NB4 (cell line): ENCODE data around the gene SCAMP3.
"Not testable (repeated sequence)": the region's sequence is repeated elsewhere in the genome, so short reads cannot be mapped to it uniquely, and the experiment has no call there.

Experiments used
- DNase-seq: peaks from one replicate; pipeline ENCODE4 v3.0.0; 2010; ENCODE audit warnings: low read depth
- H3K4me3 ChIP-seq: one replicate; pipeline ENCODE4 v1.5.1; 2011; ENCODE audit warnings: mild to moderate bottlenecking, low read depth, low read length, moderate library complexity
- MAX ChIP-seq: IDR thresholded peaks from 2 replicates; pipeline ENCODE4 v1.6.1; 2011; ENCODE audit warnings: low read depth, low read length
- MYC ChIP-seq: IDR thresholded peaks from 2 replicates; pipeline ENCODE4 v1.6.1; 2011; ENCODE audit warnings: low read depth, low read length
- POLR2A ChIP-seq: IDR thresholded peaks from 2 replicates; pipeline ENCODE4 v1.6.1; 2011; ENCODE audit warnings: mild to moderate bottlenecking; ENCODE audit not compliant: insufficient read length; ENCODE audit errors: extremely low read depth
- TF ChIP-seq, protein P1 (sequence below): IDR thresholded peaks from one replicate; pipeline ENCODE4 v1.5.1; 2012; ENCODE audit warnings: low read depth, low read length

The SCAMP3 gene

GRCh38 chr1:155253208-155253607, 9.0 kb downstream of the SCAMP3 start:
- DNase-seq, result no peak
- no peak overlapping the region for H3K4me3 ChIP-seq
- no peak for TF ChIP-seq POLR2A
- no peak for TF ChIP-seq MYC
- TF ChIP-seq, protein P1, sequence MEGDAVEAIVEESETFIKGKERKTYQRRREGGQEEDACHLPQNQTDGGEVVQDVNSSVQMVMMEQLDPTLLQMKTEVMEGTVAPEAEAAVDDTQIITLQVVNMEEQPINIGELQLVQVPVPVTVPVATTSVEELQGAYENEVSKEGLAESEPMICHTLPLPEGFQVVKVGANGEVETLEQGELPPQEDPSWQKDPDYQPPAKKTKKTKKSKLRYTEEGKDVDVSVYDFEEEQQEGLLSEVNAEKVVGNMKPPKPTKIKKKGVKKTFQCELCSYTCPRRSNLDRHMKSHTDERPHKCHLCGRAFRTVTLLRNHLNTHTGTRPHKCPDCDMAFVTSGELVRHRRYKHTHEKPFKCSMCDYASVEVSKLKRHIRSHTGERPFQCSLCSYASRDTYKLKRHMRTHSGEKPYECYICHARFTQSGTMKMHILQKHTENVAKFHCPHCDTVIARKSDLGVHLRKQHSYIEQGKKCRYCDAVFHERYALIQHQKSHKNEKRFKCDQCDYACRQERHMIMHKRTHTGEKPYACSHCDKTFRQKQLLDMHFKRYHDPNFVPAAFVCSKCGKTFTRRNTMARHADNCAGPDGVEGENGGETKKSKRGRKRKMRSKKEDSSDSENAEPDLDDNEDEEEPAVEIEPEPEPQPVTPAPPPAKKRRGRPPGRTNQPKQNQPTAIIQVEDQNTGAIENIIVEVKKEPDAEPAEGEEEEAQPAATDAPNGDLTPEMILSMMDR, result no peak
- TF ChIP-seq MAX, result no peak

GRCh38 chr1:155251566-155251965, 10.6 kb downstream of the SCAMP3 start:
- H3K4me3 ChIP-seq, result no peak overlapping the region
- no peak for DNase-seq
- TF ChIP-seq POLR2A (no peak), MAX (no peak), MYC (no peak)
- TF ChIP-seq, protein P1, result no peak

GRCh38 chr1:155250633-155251449, 11.3 kb downstream of the SCAMP3 start:
- TF ChIP-seq MAX, result peak; percentile 57
- TF ChIP-seq, protein P1, result peak; percentile 99
- TF ChIP-seq MYC, result peak; percentile 79
- TF ChIP-seq POLR2A, result no peak
- peak overlapping the region; percentile 28 for H3K4me3 ChIP-seq
- peak; percentile 95 for DNase-seq

DNA sequence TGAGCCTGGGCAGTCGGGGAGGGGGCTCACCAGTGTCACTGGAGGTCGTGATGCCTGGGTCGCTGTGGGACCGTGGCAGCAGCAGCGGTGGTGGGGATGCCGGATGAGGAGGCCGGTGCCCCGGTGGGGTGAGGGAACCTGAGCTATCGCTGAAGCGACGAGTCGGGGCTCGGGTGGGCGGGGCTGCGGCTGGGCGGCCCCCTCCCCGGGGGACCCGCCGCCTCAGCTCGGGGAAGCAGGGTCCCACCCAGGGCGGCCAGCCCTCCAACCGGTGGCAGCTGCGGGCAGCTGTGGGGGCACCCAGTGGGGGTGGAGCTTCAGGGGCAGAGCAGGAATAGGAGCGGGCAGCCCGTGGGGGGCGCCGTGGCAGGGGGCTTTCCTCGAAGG, 11.9 kb downstream of the SCAMP3 start:
- no peak for TF ChIP-seq POLR2A
- TF ChIP-seq MAX, result no peak
- no peak for TF ChIP-seq MYC
- TF ChIP-seq, protein P1, result no peak
- H3K4me3 ChIP-seq, result peak overlapping the region; percentile 28
- DNase-seq, result no peak

DNA sequence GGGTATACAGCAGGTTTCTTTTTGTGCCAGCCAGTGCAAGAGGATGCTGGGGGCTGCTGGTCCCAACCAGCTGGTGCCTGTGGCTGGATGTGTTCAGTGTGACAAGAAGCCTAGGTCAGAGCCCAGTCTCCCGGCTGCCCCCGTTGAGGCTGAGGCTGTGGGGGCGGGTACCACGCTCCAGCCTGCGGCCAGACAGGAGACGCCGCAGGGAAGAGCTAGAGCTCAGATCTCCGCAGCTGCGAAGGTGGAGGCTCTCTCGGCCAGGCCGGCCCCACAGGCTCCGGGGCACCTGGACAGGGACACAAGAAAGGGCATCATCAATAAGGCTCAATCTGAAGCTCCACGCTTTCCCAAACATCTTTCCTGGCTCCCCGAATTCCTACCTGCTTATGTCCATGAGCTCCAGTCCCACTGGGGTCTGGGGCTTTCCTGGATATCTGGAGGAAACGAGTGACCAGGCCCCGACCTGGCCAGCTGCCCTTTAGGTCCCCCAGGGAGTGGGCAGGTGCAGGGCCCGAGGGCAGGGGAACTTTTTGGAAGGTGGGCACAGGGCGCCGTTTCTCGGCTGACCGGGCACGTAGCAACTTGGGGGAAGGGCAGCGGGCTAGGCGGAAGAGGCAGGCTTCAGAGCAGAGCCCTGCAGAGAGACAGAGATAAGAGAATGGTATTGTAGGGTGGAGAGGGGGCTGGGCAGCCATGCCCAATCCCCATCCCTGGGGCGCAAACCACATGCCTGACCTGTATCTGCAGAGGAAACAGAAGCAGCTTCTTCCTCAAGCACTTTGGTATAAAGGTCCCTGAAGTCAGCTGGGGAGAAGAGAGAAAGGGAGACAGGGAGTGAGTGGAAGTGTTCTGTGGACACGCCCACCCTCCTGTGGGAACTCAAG, 14.2 kb downstream of the SCAMP3 start:
- H3K4me3 ChIP-seq, result no peak overlapping the region
- TF ChIP-seq POLR2A (no peak), MAX (no peak), MYC (no peak)
- TF ChIP-seq, protein P1, result no peak

GRCh38 chr1:155246796-155247195, 15.4 kb downstream of the SCAMP3 start:
- not testable (repeated sequence) for H3K4me3 ChIP-seq, DNase-seq

More for the DNA sequence above, 14.2 kb downstream of the SCAMP3 start:
- no peak for DNase-seq
